Panc1 (cell line): Measurements from ENCODE around the gene COL6A1.

ENCODE experiments used
- CTCF ChIP-seq: fragments of 450-650 bp; IDR thresholded peaks from 2 replicates; pipeline ENCODE4 v1.5.1; 2017; ENCODE audit warnings: mild to moderate bottlenecking
- POLR2AphosphoS5 ChIP-seq: IDR thresholded peaks from 2 replicates; pipeline ENCODE4 v1.6.1; 2012; ENCODE audit warnings: mild to moderate bottlenecking, low read depth, low read length, moderate library complexity

DNA sequence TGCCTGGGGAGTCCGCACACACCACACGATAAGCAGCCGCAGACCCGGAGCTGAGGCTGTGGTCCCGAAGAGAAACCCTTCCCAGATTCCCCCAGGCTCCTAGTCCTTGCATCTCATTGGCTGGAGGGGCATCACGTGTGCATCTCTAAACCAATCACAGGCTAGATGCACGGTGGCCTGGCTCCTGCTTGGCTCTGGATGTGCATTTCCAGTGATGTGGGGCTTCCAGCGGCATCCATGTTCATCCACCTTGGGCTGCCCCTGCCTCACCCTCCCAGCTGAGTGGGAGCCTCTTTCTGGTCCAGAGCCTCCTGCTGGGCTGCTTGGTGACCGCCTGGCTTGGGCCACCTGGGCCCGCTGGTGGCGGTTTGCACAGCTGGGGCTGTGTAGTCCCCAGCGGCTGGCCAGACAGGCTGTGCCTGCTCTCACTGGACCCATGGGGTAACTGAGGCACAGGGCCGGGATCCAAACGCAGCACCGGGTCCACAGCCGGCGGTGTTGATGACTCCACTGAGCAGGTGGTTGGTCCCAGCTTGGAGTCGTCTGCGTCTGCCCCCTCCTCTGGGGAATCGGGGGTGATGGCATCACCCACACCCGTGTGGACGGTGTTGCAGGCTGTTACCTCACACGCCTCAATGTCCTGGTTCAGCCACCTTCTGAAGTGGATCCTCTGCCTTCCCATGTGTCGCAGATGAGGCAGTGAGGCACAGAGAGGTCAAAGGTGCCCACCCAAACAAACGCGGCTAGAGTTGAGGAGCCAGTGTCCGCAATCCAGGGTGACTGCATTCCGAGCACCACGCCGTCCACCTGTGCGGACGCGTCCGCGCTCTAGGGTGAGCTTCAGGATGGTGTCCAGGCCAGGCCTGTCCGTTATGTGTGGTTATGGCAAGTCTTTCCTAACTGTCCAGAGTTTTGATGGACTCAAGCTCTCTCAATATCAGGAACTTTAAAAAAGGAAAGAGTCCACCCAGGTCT is 41.3 kb downstream of the COL6A1 start:
- TF ChIP-seq CTCF: no peak
- no peak for TF ChIP-seq POLR2AphosphoS5
